ENCODE results near the gene ACBD4. TPM values are rescaled to one million over a fixed set of nuclear protein-coding genes. Genes with fewer than 3 reads are reported as not detected.
A peak's percentile ranks its signal among the peaks of the same experiment; 100 is the strongest.

ACBD4 gene
- total RNA-seq, 1 donor from 2014 or later, result 90.3 TPM

GRCh38 chr17:45177563-45177962 lies 42.1 kb downstream of the ACBD4 start:
- no peak for ATAC-seq

GRCh38 chr17:45184144-45184543 lies 48.7 kb downstream of the ACBD4 start:
- DNase-seq (ENCODE audit: low spot score) (no peak), ATAC-seq (no peak)

More at GRCh38 chr17:45177563-45177962, 42.1 kb downstream of the ACBD4 start:
- no peak for DNase-seq (ENCODE audit: low spot score)

DNA sequence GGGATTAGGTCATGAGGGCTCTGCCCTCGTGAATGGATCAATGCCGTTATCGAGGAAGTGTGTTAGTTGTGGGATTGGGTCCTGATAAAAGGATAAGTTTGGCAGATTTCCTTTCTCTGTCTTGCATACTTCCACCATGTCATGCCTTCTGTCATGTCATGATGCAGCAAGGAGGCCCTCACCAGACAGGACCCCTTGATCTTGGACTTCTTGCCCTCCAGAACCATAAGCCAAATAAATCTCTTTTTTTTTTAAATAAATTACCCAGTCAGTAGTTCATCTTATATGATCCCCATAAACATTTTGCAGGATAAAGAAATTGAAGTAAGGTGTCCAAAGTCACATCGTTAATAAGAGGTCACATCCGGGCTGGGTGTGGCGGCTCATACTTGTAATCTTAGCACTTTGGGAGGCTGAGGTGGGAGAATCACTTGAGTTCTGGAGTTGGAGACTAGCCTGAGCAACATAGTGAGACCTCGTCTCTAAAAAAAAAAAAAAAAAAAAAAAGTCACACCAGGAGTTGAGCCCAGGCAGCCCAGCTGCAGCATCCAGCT lies 51.4 kb downstream of the ACBD4 start:
- ATAC-seq, result no peak
- DNase-seq (ENCODE audit: low spot score), result no peak

- DNase-seq (ENCODE audit: low spot score) (no peak), ATAC-seq (no peak)
Observed at GRCh38 chr17:45189009-45189408, 53.5 kb downstream of the ACBD4 start.

- ATAC-seq (peak; percentile 88), DNase-seq (ENCODE audit: low spot score) (peak; percentile 69)
Observed at GRCh38 chr17:45190503-45191255, 55.2 kb downstream of the ACBD4 start.

Other genes starting within 250 kb of the ACBD4 start
- gene EFTUD2, start 236.2 kb upstream of the ACBD4 start, total RNA-seq, result 33.8 TPM
- gene GFAP, start 220.2 kb upstream of the ACBD4 start, total RNA-seq, result 0.23 TPM
- 0.25 TPM for gene KIF18B, start 187.9 kb upstream of the ACBD4 start, total RNA-seq
- 0.13 TPM for gene C1QL1, start 167.4 kb upstream of the ACBD4 start, total RNA-seq
- gene DCAKD, start 84.1 kb upstream of the ACBD4 start, total RNA-seq, result 19.3 TPM
- 77.0 TPM for gene NMT1, start 74.4 kb upstream of the ACBD4 start, total RNA-seq
- gene PLCD3, start 3.2 kb upstream of the ACBD4 start, total RNA-seq, result 3.4 TPM
- gene HEXIM1, start 12.8 kb downstream of the ACBD4 start, total RNA-seq, result 29.3 TPM
- 14.2 TPM for gene HEXIM2, start 26.2 kb downstream of the ACBD4 start, total RNA-seq
- gene FMNL1, start 86.2 kb downstream of the ACBD4 start, total RNA-seq, result 3.4 TPM
- not detected for gene SPATA32, start 126.4 kb downstream of the ACBD4 start, total RNA-seq
- 6.9 TPM for gene MAP3K14, start 181.3 kb downstream of the ACBD4 start, total RNA-seq

All from left lobe of liver (tissue), 2 donors.